HG03342 (cell line): ENCODE results near the gene ZNF483.
"Not testable (repeated sequence)": the region's sequence is repeated elsewhere in the genome, so short reads cannot be mapped to it uniquely, and the experiment has no call there.

Experiments
- ATAC-seq: cut with Tn5 transposase; IDR thresholded peaks from one replicate; pipeline ENCODE4 v1.9.1; 2021; ENCODE audit warnings: mild to moderate bottlenecking, moderate library complexity; ENCODE audit not compliant: unreplicated experiment

ZNF483 gene

GRCh38 chr9:111525056-111525977 lies at the start of gene ZNF483:
Gene ZNF483 (plus strand): TSS chr9:111525179. CDS start chr9:111527396, 2,217 bp downstream.
- ATAC-seq: peak; percentile 68

- ATAC-seq: no peak
Observed at GRCh38 chr9:111475195-111475594, 49.8 kb upstream of the ZNF483 start.

- ATAC-seq: no peak
Observed at GRCh38 chr9:111477677-111478076, 47.3 kb upstream of the ZNF483 start.

- ATAC-seq: no peak
Observed at GRCh38 chr9:111481885-111482636, 42.9 kb upstream of the ZNF483 start.

- peak; percentile 57 for ATAC-seq
Observed at GRCh38 chr9:111482694-111483438, 42.1 kb upstream of the ZNF483 start.

GRCh38 chr9:111483439-111483857 lies 41.5 kb upstream of the ZNF483 start:
- peak; percentile 35 for ATAC-seq

- peak; percentile 59 for ATAC-seq
Observed at GRCh38 chr9:111483858-111484571, 41.0 kb upstream of the ZNF483 start, which contains the start of gene ECPAS. Gene ECPAS (minus strand): TSS chr9:111484383. CDS start chr9:111472918, 11,465 bp downstream.

- ATAC-seq: peak; percentile 1
Observed at GRCh38 chr9:111484572-111484894, 40.4 kb upstream of the ZNF483 start.

GRCh38 chr9:111497196-111497595 lies 27.8 kb upstream of the ZNF483 start:
- not testable (repeated sequence) for ATAC-seq

GRCh38 chr9:111501005-111501562 lies 23.9 kb upstream of the ZNF483 start:
- ATAC-seq: no peak

GRCh38 chr9:111501648-111502047 lies 23.3 kb upstream of the ZNF483 start:
- ATAC-seq: no peak

GRCh38 chr9:111502506-111502905 lies 22.5 kb upstream of the ZNF483 start:
- ATAC-seq: no peak

- ATAC-seq: not testable (repeated sequence)
Observed at GRCh38 chr9:111511581-111511980, 13.4 kb upstream of the ZNF483 start.

GRCh38 chr9:111514967-111515366 lies 10.0 kb upstream of the ZNF483 start:
- no peak for ATAC-seq

GRCh38 chr9:111516061-111516465 lies 8.9 kb upstream of the ZNF483 start:
- no peak for ATAC-seq

- no peak for ATAC-seq
Observed at GRCh38 chr9:111524731-111525055, 286 bp upstream of the ZNF483 start.

GRCh38 chr9:111527347-111527746 lies 2.4 kb downstream of the ZNF483 start:
- ATAC-seq: no peak

- no peak for ATAC-seq
Observed at GRCh38 chr9:111529787-111530186, 4.8 kb downstream of the ZNF483 start.

GRCh38 chr9:111531716-111532115 lies 6.7 kb downstream of the ZNF483 start:
- ATAC-seq: no peak

- no peak for ATAC-seq
Observed at GRCh38 chr9:111533099-111533790, 8.3 kb downstream of the ZNF483 start.
